GM12878 (cell line): ENCODE measurements around the gene MAP3K7. TPM values are rescaled to one million over a fixed set of nuclear protein-coding genes. Genes with fewer than 3 reads are reported as not detected.

Source experiments
- ATAC-seq: fragments of 200-7000 bp; cut with Tn5 transposase; 3 replicates; pipeline ENCODE4 v1.9.1; 2020; ENCODE audit warnings: mild to moderate bottlenecking, moderate library complexity
- BruUV-seq: library from RNA; stranded (reverse); fragments of 400-500 nt; replicated peaks from 2 replicates; lab custom pipeline; 2021; lab: Mats Ljungman, UMichigan
- CTCF ChIA-PET: fragments of 300-600 bp; sonication (Branson Sonifier 250); formaldehyde crosslinking; extraction: SDS; loops from one replicate; lab custom pipeline; 2021; ENCODE audit warnings: inconsistent platforms; lab: Yijun Ruan, JAX
- POLR2A ChIA-PET: fragments of 350-600 bp; formaldehyde crosslinking; extraction: SDS; loops from one replicate; lab custom pipeline; 2021; ENCODE audit warnings: inconsistent platforms; lab: Charles Lee
- RAD21 ChIA-PET: fragments of 300-600 bp; sonication (Branson Sonifier 250); formaldehyde crosslinking; loops from one replicate; lab custom pipeline; 2023; ENCODE audit warnings: antibody characterized with exemption; ENCODE audit not compliant: unreplicated experiment; lab: Charles Lee
- SMC1A ChIA-PET: fragments of 300-600 bp; sonication (Branson Sonifier 250); formaldehyde crosslinking; loops from one replicate; lab custom pipeline; 2023; ENCODE audit not compliant: unreplicated experiment, uncharacterized antibody; lab: Charles Lee
- DNase-seq: peaks from one replicate; pipeline ENCODE4 v3.0.0-alpha.2; 2011; ENCODE audit warnings: low read depth, low spot score
- FAIRE-seq: peaks from 3 replicates; lab custom pipeline; 2011; peaks lifted over from hg19 to GRCh38; lab: Jason Lieb, UNC
- H2AFZ ChIP-seq: 2 replicates; pipeline ENCODE4 v1.6.0; 2011; ENCODE audit warnings: low read depth, low read length, control low read depth; ENCODE audit not compliant: control insufficient read depth
- H3K27ac ChIP-seq: 2 replicates; pipeline ENCODE4 v1.5.1; 2011; ENCODE audit warnings: control low read depth; ENCODE audit not compliant: control insufficient read depth, insufficient read depth
- H3K27me3 ChIP-seq, 2 experiments: replicated peaks in 1 of 2; 2 replicates each; pipeline versions ENCODE4 v1.6.0 to v1.6.1; 2011; ENCODE audit warnings: low read length in 1 of 2; ENCODE audit not compliant: control insufficient read depth in 2 of 2, insufficient read depth in 2 of 2
- H3K36me3 ChIP-seq, 2 experiments: 2 replicates each; pipeline ENCODE4 v1.5.1; 2011; ENCODE audit warnings: low read length in 1 of 2; ENCODE audit not compliant: control insufficient read depth in 2 of 2, insufficient read depth in 2 of 2
- H3K4me1 ChIP-seq: 2 replicates; pipeline ENCODE4 v1.6.1; 2011; ENCODE audit warnings: mild to moderate bottlenecking, low read length, moderate library complexity, mixed read lengths; ENCODE audit not compliant: control insufficient read depth, insufficient read depth
- H3K4me2 ChIP-seq: 2 replicates; pipeline ENCODE4 v1.6.0; 2011; ENCODE audit warnings: control low read depth; ENCODE audit not compliant: control insufficient read depth, insufficient read depth
- H3K4me3 ChIP-seq: fragments of 200-600 bp; sonication (generic); 2 replicates; pipeline ENCODE4 v1.5.1; 2016
- H3K79me2 ChIP-seq: 2 replicates; pipeline ENCODE4 v1.6.0; 2011; ENCODE audit warnings: low read length; ENCODE audit not compliant: control insufficient read depth, insufficient read depth
- H3K9ac ChIP-seq: 2 replicates; pipeline ENCODE4 v1.8.0; 2011; ENCODE audit warnings: low read length, control low read depth, mixed read lengths; ENCODE audit not compliant: control insufficient read depth, insufficient read depth
- H3K9me3 ChIP-seq: replicated peaks from 3 replicates; pipeline ENCODE4 v1.5.1; 2011; ENCODE audit warnings: mild to moderate bottlenecking, low read length; ENCODE audit not compliant: control insufficient read depth, insufficient read depth
- H4K20me1 ChIP-seq: 2 replicates; pipeline ENCODE4 v1.6.0; 2011; ENCODE audit not compliant: control insufficient read depth, insufficient read depth
- ATF3 ChIP-seq: IDR thresholded peaks from 2 replicates; pipeline ENCODE4 v1.6.1; 2011; ENCODE audit warnings: low read depth, mild to moderate bottlenecking, low read length, moderate library complexity, borderline replicate concordance; ENCODE audit errors: extremely low read depth
- ATF7 ChIP-seq: fragments of 450-650 bp; IDR thresholded peaks from 2 replicates; pipeline ENCODE4 v1.6.1; 2016; ENCODE audit warnings: low read depth, mild to moderate bottlenecking
- BRCA1 ChIP-seq: IDR thresholded peaks from 2 replicates; pipeline ENCODE4 v1.6.1; 2011; ENCODE audit warnings: low read depth, low read length, improper control_type of control experiment
- CHD4 ChIP-seq: fragments of 200-600 bp; sonication (generic); IDR thresholded peaks from 2 replicates; pipeline ENCODE4 v1.6.1; 2016; ENCODE audit warnings: mild to moderate bottlenecking
- FOS ChIP-seq: IDR thresholded peaks from 3 replicates; pipeline ENCODE4 v1.6.1; 2011; ENCODE audit warnings: borderline replicate concordance; ENCODE audit not compliant: insufficient read length; ENCODE audit errors: extremely low read depth
- GATAD2B ChIP-seq: fragments of 450-650 bp; conservative IDR thresholded peaks from 2 replicates; pipeline ENCODE4 v1.6.1; 2017; ENCODE audit warnings: low read depth, mild to moderate bottlenecking, moderate library complexity
- HDAC6 ChIP-seq: fragments of 200-600 bp; sonication (generic); IDR thresholded peaks from one replicate; pipeline ENCODE4 v1.8.0; 2017; ENCODE audit warnings: antibody characterized with exemption; ENCODE audit not compliant: unreplicated experiment
- MTA2 ChIP-seq: fragments of 450-650 bp; IDR thresholded peaks from 2 replicates; pipeline ENCODE4 v1.6.1; 2016; ENCODE audit warnings: low read depth, mild to moderate bottlenecking, moderate library complexity
- MXI1 ChIP-seq: fragments of 150-350 bp; IDR thresholded peaks from 2 replicates; pipeline ENCODE4 v1.6.1; 2011; ENCODE audit warnings: low read depth, mild to moderate bottlenecking, inconsistent platforms, low read length, improper control_type of control experiment
- NFIC ChIP-seq: IDR thresholded peaks from 2 replicates; pipeline ENCODE4 v1.6.1; 2012; ENCODE audit warnings: low read depth, mild to moderate bottlenecking, inconsistent platforms, low read length, moderate library complexity
- POLR2A ChIP-seq: IDR thresholded peaks from 2 replicates; pipeline ENCODE4 v1.6.1; 2011; ENCODE audit warnings: low read depth, mild to moderate bottlenecking, low read length
- SREBF2 ChIP-seq: IDR thresholded peaks from 2 replicates; pipeline ENCODE4 v1.6.1; 2012; ENCODE audit warnings: mild to moderate bottlenecking, low read length
- ZBTB40 ChIP-seq: fragments of 450-650 bp; IDR thresholded peaks from 2 replicates; pipeline ENCODE4 v1.6.1; 2016; ENCODE audit warnings: mild to moderate bottlenecking, moderate library complexity, borderline replicate concordance
- ZNF592 ChIP-seq: fragments of 450-650 bp; IDR thresholded peaks from 2 replicates; pipeline ENCODE4 v1.6.1; 2017; ENCODE audit warnings: mild to moderate bottlenecking, moderate library complexity
- whole genome bisulfite sequencing: methylation state at CpG from one replicate; pipeline ENCODE4 v1.1.6; 2016; ENCODE audit warnings: low lambda C conversion rate; ENCODE audit not compliant: insufficient replicate concordance, insufficient coverage; ENCODE audit errors: missing lambda C conversion rate; 5-methylcytosine and 5-hydroxymethylcytosine counted together
- in situ Hi-C: fragments of 300-500 bp; cut with MboI; formaldehyde crosslinking; loops from 9 replicates; pipeline ENCODE4 v1.14.3; 2018; ENCODE audit warnings: mixed read lengths
- intact Hi-C: fragments of 100-400 bp; cut with micrococcal nuclease; formaldehyde crosslinking; loops from one replicate; pipeline ENCODE4 v1.14.2; 2022; ENCODE audit not compliant: unreplicated experiment
- polyA plus RNA-seq, 11 experiments: library from polyadenylated mRNA; depleted of rRNA in 4 of 11; unstranded in 6 of 11; stranded (reverse) in 5 of 11; fragments of >200 nt; fragmentation: Nextera tagmentation in 4 of 11; fragmentation: Illumina TruSeq in 1 of 11; extraction: Ambion mirVana in 4 of 11; extraction: Trizol in 1 of 11; gene quantifications; 1 replicate in 1 of 11; 2 replicates in 10 of 11; pipeline versions ENCODE4 v1.2.1 to v1.2.3, GENCODE V29; 2011 to 2016; ENCODE audit warnings: inconsistent platforms in 2 of 11, missing spikeins in 2 of 11, low read depth in 1 of 11
- total RNA-seq, 4 experiments: library from RNA; depleted of rRNA in 3 of 4; stranded (reverse); fragments of >200 nt in 3 of 4; fragmentation: Illumina TruSeq in 1 of 4; extraction: Trizol in 1 of 4; gene quantifications; 2 replicates each; pipeline versions ENCODE4 v1.2.1 to v1.2.3, GENCODE V29; 2013 to 2021

The MAP3K7 gene
- total and polyA plus RNA-seq, 10 of the 15 experiments (the other 5 are each of a cell fraction or from before 2014, with no cell fraction given), result 7.0 to 42.6 (median 22.0) TPM

GRCh38 chr6:90468859-90469258, 118.0 kb downstream of the MAP3K7 start:
- H3K27me3 ChIP-seq, result no peaks in the 10 kb centered on the region; a peak in 2 of 4 replicates
- in situ Hi-C loops, result no loop called here
- H3K79me2 ChIP-seq, result no peaks in the 10 kb centered on the region
- CTCF ChIA-PET, result interaction anchor here (0.5 to 1.2 kb wide), 3 partner anchors 10 to 528 kb away, joined by 3 read pairs; no protein-coding TSS in a partner anchor
- no peaks in the 10 kb centered on the region for H3K36me3 ChIP-seq
- no peak for TF ChIP-seq MTA2
- TF ChIP-seq ZBTB40, result no peak
- no peak for TF ChIP-seq BRCA1
- TF ChIP-seq ZNF592, result no peak
- no peak for TF ChIP-seq MXI1
- TF ChIP-seq SREBF2, result no peak
- no peak for TF ChIP-seq CHD4
- TF ChIP-seq FOS, result no peak
- TF ChIP-seq GATAD2B, result no peak
- TF ChIP-seq HDAC6, result no peak
- no peak for TF ChIP-seq POLR2A
- no peak for TF ChIP-seq ATF7
- no peak for TF ChIP-seq ATF3
- no peak for TF ChIP-seq NFIC
- TF ChIP-seq, all 136 proteins: peak for 0
- Histone ChIP-seq H3K27ac (no peak overlapping the region), H4K20me1 (no peaks in the 10 kb centered on the region), H3K9me3 (no peaks in the 10 kb centered on the region), H3K4me3 (no peak overlapping the region), H3K9ac (no peak overlapping the region), H3K4me2 (no peak overlapping the region), H3K4me1 (peaks cover 11% of the 10 kb centered on the region), H2AFZ (no peak overlapping the region)
- RAD21 ChIA-PET, result no interaction called here
- 0% methylated on average over 1 of the region's 1 CpG for WGBS
- intact Hi-C loops, result no loop called here
- BruUV-seq, result no TSS peak
- ATAC-seq, result no peak
- no peak for FAIRE-seq
- no peak for DNase-seq
- POLR2A ChIA-PET, result no interaction called here
- SMC1A ChIA-PET, result no interaction called here
